Measurements from ENCODE around the gene NUTF2.

NUTF2 gene

DNA sequence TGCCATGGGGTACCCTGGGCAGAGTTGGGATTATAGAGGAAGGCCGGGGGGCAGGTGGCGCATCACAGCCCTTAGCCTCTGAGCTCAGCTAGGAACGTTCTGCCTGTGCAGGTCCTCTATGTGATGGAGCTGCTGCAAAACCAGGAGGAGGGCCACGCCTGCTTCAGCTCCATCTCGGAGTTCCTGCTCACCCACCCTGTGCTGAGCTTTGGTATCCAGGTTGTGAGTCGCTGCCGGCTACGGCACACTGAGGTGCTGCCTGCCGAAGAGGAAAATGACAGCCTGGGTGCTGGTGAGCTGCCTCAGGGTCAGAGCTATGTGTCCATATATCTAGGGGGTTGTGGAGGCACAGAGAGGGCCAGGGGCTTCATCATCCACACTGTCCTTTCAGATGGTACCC is 32.1 kb downstream of the NUTF2 start:
- H3K79me1 ChIP-seq (replicated peaks; ENCODE audit: low read length, poor library complexity, severe bottlenecking) = peaks cover 43% of the 10 kb centered on the region
- H3K4me3 ChIP-seq (ENCODE audit: insufficient read depth in 1 of 2, low read depth in 1 of 2, low read length in 2 of 2) = no peak overlapping the region
- peaks cover 12% of the 10 kb centered on the region for H3K4me1 ChIP-seq (ENCODE audit: control insufficient read depth, insufficient read depth, low read depth, low read length)
- no peak overlapping the region for H3K4me2 ChIP-seq (ENCODE audit: low read length, poor library complexity, severe bottlenecking)
- no peak for DNase-seq
- H2AFZ ChIP-seq (ENCODE audit: low read depth, low read length) = no peak overlapping the region
- H2BK120ac ChIP-seq (ENCODE audit: low read depth, low read length) = no peak overlapping the region
- no peak overlapping the region for H3K9ac ChIP-seq (ENCODE audit: low read length)
- no peaks in the 10 kb centered on the region for H3K9me3 ChIP-seq (ENCODE audit: control insufficient read depth, low read length)
- H3K27ac ChIP-seq (ENCODE audit: low read length, poor library complexity, severe bottlenecking) = no peak overlapping the region
- no peak overlapping the region for H3K18ac ChIP-seq (ENCODE audit: low read depth in 1 of 2, low read length in 2 of 2)
- H3K14ac ChIP-seq (ENCODE audit: low read length in 2 of 2) = no peak overlapping the region
- H4K91ac ChIP-seq (ENCODE audit: low read length) = no peak overlapping the region
- H2BK5ac ChIP-seq (ENCODE audit: low read depth, low read length, poor library complexity, severe bottlenecking) = no peak overlapping the region
- no peak overlapping the region for H3K4ac ChIP-seq (ENCODE audit: low read depth in 1 of 2, low read length in 2 of 2)
- H2AK5ac ChIP-seq (ENCODE audit: low read length, severe bottlenecking) = no peak overlapping the region
- no peak overlapping the region for H4K8ac ChIP-seq (ENCODE audit: low read length)
- H2BK12ac ChIP-seq (ENCODE audit: low read length in 2 of 2) = no peak overlapping the region
- no peak overlapping the region for H3K23ac ChIP-seq (ENCODE audit: low read length in 2 of 2)
- H3K36me3 ChIP-seq (ENCODE audit: control insufficient read depth in 1 of 2, insufficient read depth in 2 of 2, low read depth in 1 of 2, low read length in 2 of 2) = peaks cover 82 to 84% of the 10 kb centered on the region in 2 experiments
- 96% methylated on average over 9 of the region's 9 CpGs for WGBS
- no peaks in the 10 kb centered on the region for H3K27me3 ChIP-seq (ENCODE audit: control insufficient read depth in 1 of 2, insufficient read depth in 1 of 2, low read length in 2 of 2)
- H2BK15ac ChIP-seq (ENCODE audit: low read depth, poor library complexity, severe bottlenecking) = no peak overlapping the region

DNA sequence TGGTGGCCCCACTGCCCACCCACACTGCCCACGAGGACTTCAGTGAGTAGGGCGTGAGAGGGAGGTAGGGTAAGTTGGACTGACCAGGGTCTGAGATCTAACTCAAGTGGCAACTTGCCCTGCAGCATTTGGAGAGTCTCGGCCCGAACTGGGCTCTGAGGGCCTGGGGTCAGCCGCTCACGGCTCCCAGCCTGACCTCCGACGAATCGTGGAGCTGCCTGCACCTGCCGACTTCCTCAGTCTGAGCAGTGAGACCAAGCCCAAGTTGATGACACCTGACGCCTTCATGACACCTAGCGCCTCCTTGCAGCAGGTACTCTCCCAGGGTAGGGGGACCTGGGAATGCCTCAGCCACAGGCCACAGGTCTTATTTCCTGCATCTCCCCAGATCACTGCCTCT is 32.7 kb downstream of the NUTF2 start:
- Histone ChIP-seq H3K9ac (ENCODE audit: low read length) (no peak overlapping the region), H3K18ac (ENCODE audit: low read depth in 1 of 2, low read length in 2 of 2) (no peak overlapping the region), H3K4me3 (ENCODE audit: insufficient read depth in 1 of 2, low read depth in 1 of 2, low read length in 2 of 2) (no peak overlapping the region), H3K27me3 (ENCODE audit: control insufficient read depth in 1 of 2, insufficient read depth in 1 of 2, low read length in 2 of 2) (no peaks in the 10 kb centered on the region), H3K4me1 (ENCODE audit: control insufficient read depth, insufficient read depth, low read depth, low read length) (peaks cover 10% of the 10 kb centered on the region), H3K4ac (ENCODE audit: low read depth in 1 of 2, low read length in 2 of 2) (no peak overlapping the region), H2BK15ac (ENCODE audit: low read depth, poor library complexity, severe bottlenecking) (no peak overlapping the region), H2BK5ac (ENCODE audit: low read depth, low read length, poor library complexity, severe bottlenecking) (no peak overlapping the region), H3K14ac (ENCODE audit: low read length in 2 of 2) (no peak overlapping the region), H3K4me2 (ENCODE audit: low read length, poor library complexity, severe bottlenecking) (no peak overlapping the region), H2AFZ (ENCODE audit: low read depth, low read length) (no peak overlapping the region), H4K91ac (ENCODE audit: low read length) (no peak overlapping the region), H3K36me3 (ENCODE audit: control insufficient read depth in 1 of 2, insufficient read depth in 2 of 2, low read depth in 1 of 2, low read length in 2 of 2) (peaks cover 88 to 90% of the 10 kb centered on the region in 2 experiments), H4K8ac (ENCODE audit: low read length) (no peak overlapping the region), H2BK12ac (ENCODE audit: low read length in 2 of 2) (no peak overlapping the region), H3K9me3 (ENCODE audit: control insufficient read depth, low read length) (no peaks in the 10 kb centered on the region), H3K23ac (ENCODE audit: low read length in 2 of 2) (no peak overlapping the region), H2AK5ac (ENCODE audit: low read length, severe bottlenecking) (no peak overlapping the region), H3K79me1 (replicated peaks; ENCODE audit: low read length, poor library complexity, severe bottlenecking) (peaks cover 46% of the 10 kb centered on the region), H2BK120ac (ENCODE audit: low read depth, low read length) (no peak overlapping the region), H3K27ac (ENCODE audit: low read length, poor library complexity, severe bottlenecking) (no peak overlapping the region)
- no peak for DNase-seq
- 98% methylated on average over 12 of the region's 12 CpGs for WGBS

DNA sequence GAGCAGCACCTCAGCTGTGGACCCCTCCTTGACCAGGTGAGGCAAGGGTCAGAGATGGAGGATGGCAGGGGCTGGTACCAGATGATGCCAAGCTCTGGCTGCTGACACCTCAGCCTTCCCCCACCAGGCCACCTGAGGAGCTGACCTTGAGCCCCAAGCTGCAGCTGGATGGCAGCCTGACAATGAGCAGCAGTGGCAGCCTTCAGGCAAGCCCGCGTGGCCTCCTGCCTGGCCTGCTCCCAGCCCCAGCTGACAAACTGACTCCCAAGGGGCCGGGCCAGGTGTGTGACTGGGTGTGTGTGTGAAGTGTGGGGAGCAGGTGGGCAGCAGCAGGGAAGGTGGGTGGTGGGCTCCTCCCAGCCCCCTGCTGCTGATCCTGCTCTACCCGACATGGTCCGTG is 33.2 kb downstream of the NUTF2 start:
- peaks cover 91 to 93% of the 10 kb centered on the region in 2 experiments for H3K36me3 ChIP-seq (ENCODE audit: control insufficient read depth in 1 of 2, insufficient read depth in 2 of 2, low read depth in 1 of 2, low read length in 2 of 2)
- H2BK12ac ChIP-seq (ENCODE audit: low read length in 2 of 2) = no peak overlapping the region
- no peak overlapping the region for H4K91ac ChIP-seq (ENCODE audit: low read length)
- H4K8ac ChIP-seq (ENCODE audit: low read length) = no peak overlapping the region
- no peak overlapping the region for H3K27ac ChIP-seq (ENCODE audit: low read length, poor library complexity, severe bottlenecking)
- no peak overlapping the region for H3K18ac ChIP-seq (ENCODE audit: low read depth in 1 of 2, low read length in 2 of 2)
- WGBS = 95% methylated on average over 4 of the region's 5 CpGs
- no peaks in the 10 kb centered on the region for H3K27me3 ChIP-seq (ENCODE audit: control insufficient read depth in 1 of 2, insufficient read depth in 1 of 2, low read length in 2 of 2)
- H3K9me3 ChIP-seq (ENCODE audit: control insufficient read depth, low read length) = no peaks in the 10 kb centered on the region
- H3K9ac ChIP-seq (ENCODE audit: low read length) = no peak overlapping the region
- H3K4me2 ChIP-seq (ENCODE audit: low read length, poor library complexity, severe bottlenecking) = no peak overlapping the region
- no peak overlapping the region for H2BK5ac ChIP-seq (ENCODE audit: low read depth, low read length, poor library complexity, severe bottlenecking)
- H3K4ac ChIP-seq (ENCODE audit: low read depth in 1 of 2, low read length in 2 of 2) = no peak overlapping the region
- H2BK15ac ChIP-seq (ENCODE audit: low read depth, poor library complexity, severe bottlenecking) = no peak overlapping the region
- no peak overlapping the region for H2BK120ac ChIP-seq (ENCODE audit: low read depth, low read length)
- peaks cover 46% of the 10 kb centered on the region for H3K79me1 ChIP-seq (replicated peaks; ENCODE audit: low read length, poor library complexity, severe bottlenecking)
- H2AFZ ChIP-seq (ENCODE audit: low read depth, low read length) = no peak overlapping the region
- H3K4me3 ChIP-seq (ENCODE audit: insufficient read depth in 1 of 2, low read depth in 1 of 2, low read length in 2 of 2) = no peak overlapping the region
- DNase-seq = no peak
- peaks cover 13% of the 10 kb centered on the region for H3K4me1 ChIP-seq (ENCODE audit: control insufficient read depth, insufficient read depth, low read depth, low read length)
- no peak overlapping the region for H3K23ac ChIP-seq (ENCODE audit: low read length in 2 of 2)
- no peak overlapping the region for H3K14ac ChIP-seq (ENCODE audit: low read length in 2 of 2)
- H2AK5ac ChIP-seq (ENCODE audit: low read length, severe bottlenecking) = no peak overlapping the region

DNA sequence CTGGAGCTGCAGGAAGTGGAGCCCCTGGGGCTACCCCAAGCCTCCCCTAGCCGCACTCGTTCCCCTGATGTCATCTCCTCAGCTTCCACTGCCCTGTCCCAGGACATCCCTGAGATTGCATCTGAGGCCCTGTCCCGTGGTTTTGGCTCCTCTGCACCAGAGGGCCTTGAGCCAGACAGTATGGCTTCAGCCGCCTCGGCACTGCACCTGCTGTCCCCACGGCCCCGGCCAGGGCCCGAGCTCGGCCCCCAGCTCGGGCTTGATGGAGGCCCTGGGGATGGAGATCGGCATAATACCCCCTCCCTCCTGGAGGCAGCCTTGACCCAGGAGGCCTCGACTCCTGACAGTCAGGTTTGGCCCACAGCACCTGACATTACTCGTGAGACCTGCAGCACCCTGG is 33.9 kb downstream of the NUTF2 start:
- H2AK5ac ChIP-seq (ENCODE audit: low read length, severe bottlenecking) = no peak overlapping the region
- H4K91ac ChIP-seq (ENCODE audit: low read length) = no peak overlapping the region
- peaks cover 12% of the 10 kb centered on the region for H3K4me1 ChIP-seq (ENCODE audit: control insufficient read depth, insufficient read depth, low read depth, low read length)
- H2BK5ac ChIP-seq (ENCODE audit: low read depth, low read length, poor library complexity, severe bottlenecking) = no peak overlapping the region
- H3K4me3 ChIP-seq (ENCODE audit: insufficient read depth in 1 of 2, low read depth in 1 of 2, low read length in 2 of 2) = no peak overlapping the region
- no peak overlapping the region for H3K14ac ChIP-seq (ENCODE audit: low read length in 2 of 2)
- no peak overlapping the region for H2AFZ ChIP-seq (ENCODE audit: low read depth, low read length)
- H3K27ac ChIP-seq (ENCODE audit: low read length, poor library complexity, severe bottlenecking) = no peak overlapping the region
- H3K9ac ChIP-seq (ENCODE audit: low read length) = no peak overlapping the region
- no peak overlapping the region for H3K23ac ChIP-seq (ENCODE audit: low read length in 2 of 2)
- no peaks in the 10 kb centered on the region for H3K27me3 ChIP-seq (ENCODE audit: control insufficient read depth in 1 of 2, insufficient read depth in 1 of 2, low read length in 2 of 2)
- peaks cover 89 to 99% of the 10 kb centered on the region in 2 experiments for H3K36me3 ChIP-seq (ENCODE audit: control insufficient read depth in 1 of 2, insufficient read depth in 2 of 2, low read depth in 1 of 2, low read length in 2 of 2)
- H4K8ac ChIP-seq (ENCODE audit: low read length) = no peak overlapping the region
- no peak overlapping the region for H2BK15ac ChIP-seq (ENCODE audit: low read depth, poor library complexity, severe bottlenecking)
- no peak for DNase-seq
- WGBS = 98% methylated on average over 13 of the region's 13 CpGs
- no peak overlapping the region for H2BK12ac ChIP-seq (ENCODE audit: low read length in 2 of 2)
- H2BK120ac ChIP-seq (ENCODE audit: low read depth, low read length) = no peak overlapping the region
- no peak overlapping the region for H3K4ac ChIP-seq (ENCODE audit: low read depth in 1 of 2, low read length in 2 of 2)
- H3K9me3 ChIP-seq (ENCODE audit: control insufficient read depth, low read length) = no peaks in the 10 kb centered on the region
- H3K79me1 ChIP-seq (replicated peaks; ENCODE audit: low read length, poor library complexity, severe bottlenecking) = peaks cover 48% of the 10 kb centered on the region
- H3K4me2 ChIP-seq (ENCODE audit: low read length, poor library complexity, severe bottlenecking) = no peak overlapping the region
- H3K18ac ChIP-seq (ENCODE audit: low read depth in 1 of 2, low read length in 2 of 2) = no peak overlapping the region
